DOHH2 (cell line): ENCODE data around the gene TREML4.

Experiments used
- H3F3A ChIP-seq: fragments of 200-600 bp; sonication (generic), shearing (Covaris generic); 2 replicates; pipeline ENCODE4 v1.6.0; 2016; ENCODE audit warnings: antibody characterized with exemption, mild to moderate bottlenecking; ENCODE audit not compliant: control insufficient read depth, insufficient read depth
- H3K27ac ChIP-seq: fragments of 200-600 bp; sonication (generic); 2 replicates; pipeline ENCODE4 v1.5.1; 2014; ENCODE audit warnings: low read depth, mild to moderate bottlenecking, low read length, moderate library complexity
- H3K27me3 ChIP-seq: fragments of 200-600 bp; sonication (generic); 2 replicates; pipeline ENCODE4 v1.6.1; 2014; ENCODE audit warnings: mild to moderate bottlenecking, low read length, mixed read lengths; ENCODE audit not compliant: control insufficient read depth
- H3K36me3 ChIP-seq: fragments of 200-600 bp; sonication (generic); 2 replicates; pipeline ENCODE4 v1.6.1; 2014; ENCODE audit warnings: mild to moderate bottlenecking, low read length, moderate library complexity, mixed read lengths; ENCODE audit not compliant: control insufficient read depth
- H3K4me1 ChIP-seq: fragments of 200-600 bp; sonication (generic); 2 replicates; pipeline ENCODE4 v1.6.1; 2014; ENCODE audit warnings: mild to moderate bottlenecking, low read length, mixed read lengths; ENCODE audit not compliant: control insufficient read depth
- H3K4me2 ChIP-seq: fragments of 200-600 bp; sonication (generic); 2 replicates; pipeline ENCODE4 v1.6.0; 2014; ENCODE audit warnings: mild to moderate bottlenecking, low read length, moderate library complexity
- H3K4me3 ChIP-seq: fragments of 200-600 bp; sonication (generic); 2 replicates; pipeline ENCODE4 v1.5.1; 2014; ENCODE audit warnings: mild to moderate bottlenecking, low read length, mixed read lengths
- H3K79me2 ChIP-seq: fragments of 200-600 bp; sonication (generic); 2 replicates; pipeline ENCODE4 v1.6.1; 2014; ENCODE audit warnings: mild to moderate bottlenecking, low read length, mixed read lengths; ENCODE audit not compliant: control insufficient read depth
- H3K9me2 ChIP-seq: fragments of 200-600 bp; sonication (generic); replicated peaks from 2 replicates; pipeline ENCODE4 v1.6.1; 2014; ENCODE audit warnings: mild to moderate bottlenecking, low read length, mixed read lengths; ENCODE audit not compliant: control insufficient read depth
- H3K9me3 ChIP-seq: fragments of 200-600 bp; sonication (generic); 2 replicates; pipeline ENCODE4 v1.6.1; 2014; ENCODE audit warnings: antibody characterized with exemption, low read length, mixed read lengths; ENCODE audit not compliant: control insufficient read depth, insufficient read depth
- H4K20me1 ChIP-seq: fragments of 200-600 bp; sonication (generic); 2 replicates; pipeline ENCODE4 v1.6.0; 2014; ENCODE audit warnings: low read depth, mild to moderate bottlenecking, antibody characterized with exemption, low read length, moderate library complexity; ENCODE audit not compliant: control insufficient read depth, insufficient read depth
- EZH2phosphoT487 ChIP-seq: fragments of 200-600 bp; sonication (generic); IDR thresholded peaks from 2 replicates; pipeline ENCODE4 v1.6.1; 2017; ENCODE audit warnings: borderline replicate concordance, mild to moderate bottlenecking, antibody characterized with exemption, low read length, moderate library complexity, mixed read lengths
- TF ChIP-seq, protein P1 (sequence below): fragments of 200-600 bp; sonication (generic); IDR thresholded peaks from one replicate; pipeline ENCODE4 v1.5.1; 2014; ENCODE audit warnings: antibody characterized with exemption, mild to moderate bottlenecking, low read depth, low read length; ENCODE audit not compliant: poor library complexity, severe bottlenecking

Gene TREML4

DNA sequence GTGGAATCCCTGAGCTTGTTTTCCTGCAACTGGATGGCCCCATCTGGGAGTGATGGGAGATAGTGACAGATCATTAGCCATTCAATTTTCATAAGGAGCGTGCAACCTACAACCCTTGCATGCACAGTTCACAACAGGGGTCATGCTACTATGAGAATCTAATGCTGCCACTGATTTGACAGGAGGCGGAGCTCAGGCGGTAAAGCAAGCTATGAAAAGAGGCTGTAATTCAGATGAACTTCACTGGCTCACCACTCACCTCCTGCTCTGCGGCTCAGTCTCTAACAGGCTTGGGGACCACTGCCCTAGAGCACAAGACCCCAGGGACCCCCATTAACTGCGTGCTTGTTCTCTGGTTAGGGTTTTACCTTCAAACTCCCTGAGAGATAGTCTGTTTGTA lies 12.4 kb upstream of the TREML4 start:
- Histone ChIP-seq H3K4me1 (no peaks in the 10 kb centered on the region), H4K20me1 (no peaks in the 10 kb centered on the region)
- TF ChIP-seq EZH2phosphoT487 = no peak
- TF ChIP-seq, protein P1, sequence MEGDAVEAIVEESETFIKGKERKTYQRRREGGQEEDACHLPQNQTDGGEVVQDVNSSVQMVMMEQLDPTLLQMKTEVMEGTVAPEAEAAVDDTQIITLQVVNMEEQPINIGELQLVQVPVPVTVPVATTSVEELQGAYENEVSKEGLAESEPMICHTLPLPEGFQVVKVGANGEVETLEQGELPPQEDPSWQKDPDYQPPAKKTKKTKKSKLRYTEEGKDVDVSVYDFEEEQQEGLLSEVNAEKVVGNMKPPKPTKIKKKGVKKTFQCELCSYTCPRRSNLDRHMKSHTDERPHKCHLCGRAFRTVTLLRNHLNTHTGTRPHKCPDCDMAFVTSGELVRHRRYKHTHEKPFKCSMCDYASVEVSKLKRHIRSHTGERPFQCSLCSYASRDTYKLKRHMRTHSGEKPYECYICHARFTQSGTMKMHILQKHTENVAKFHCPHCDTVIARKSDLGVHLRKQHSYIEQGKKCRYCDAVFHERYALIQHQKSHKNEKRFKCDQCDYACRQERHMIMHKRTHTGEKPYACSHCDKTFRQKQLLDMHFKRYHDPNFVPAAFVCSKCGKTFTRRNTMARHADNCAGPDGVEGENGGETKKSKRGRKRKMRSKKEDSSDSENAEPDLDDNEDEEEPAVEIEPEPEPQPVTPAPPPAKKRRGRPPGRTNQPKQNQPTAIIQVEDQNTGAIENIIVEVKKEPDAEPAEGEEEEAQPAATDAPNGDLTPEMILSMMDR = no peak

DNA sequence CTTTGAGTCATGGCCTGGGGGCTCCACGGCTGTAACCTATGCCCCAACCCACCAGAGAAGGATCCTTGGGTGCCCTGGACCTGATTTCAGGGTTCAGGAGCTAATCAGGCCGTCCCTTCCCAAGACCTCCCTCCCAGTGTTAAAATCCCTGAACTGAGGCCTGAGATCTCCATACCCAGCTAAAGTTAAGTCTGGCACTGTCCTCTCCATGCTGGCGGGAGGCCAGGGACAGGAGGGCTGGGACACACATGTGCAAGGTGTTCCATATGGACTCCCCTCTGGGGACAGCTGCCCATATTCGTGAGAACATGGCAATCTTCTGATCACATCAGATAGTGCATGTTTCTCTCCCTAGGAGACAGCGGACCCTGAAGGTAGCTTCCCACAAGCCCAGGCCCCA lies 11.5 kb upstream of the TREML4 start:
- Histone ChIP-seq H3K9me3 (peaks cover 7% of the 10 kb centered on the region), H3K27ac (no peak overlapping the region)

More for the DNA sequence above, 12.4 kb upstream of the TREML4 start:
- H3K9me3 ChIP-seq = peaks cover 7% of the 10 kb centered on the region
- no peaks in the 10 kb centered on the region for H3K27me3 ChIP-seq
- H3K79me2 ChIP-seq = no peaks in the 10 kb centered on the region
- H3K36me3 ChIP-seq = no peaks in the 10 kb centered on the region
- no peaks in the 10 kb centered on the region for H3F3A ChIP-seq
- H3K4me3 ChIP-seq = no peak overlapping the region
- no peaks in the 10 kb centered on the region for H3K9me2 ChIP-seq
- H3K4me2 ChIP-seq = no peak overlapping the region
- H3K27ac ChIP-seq = no peak overlapping the region

DNA sequence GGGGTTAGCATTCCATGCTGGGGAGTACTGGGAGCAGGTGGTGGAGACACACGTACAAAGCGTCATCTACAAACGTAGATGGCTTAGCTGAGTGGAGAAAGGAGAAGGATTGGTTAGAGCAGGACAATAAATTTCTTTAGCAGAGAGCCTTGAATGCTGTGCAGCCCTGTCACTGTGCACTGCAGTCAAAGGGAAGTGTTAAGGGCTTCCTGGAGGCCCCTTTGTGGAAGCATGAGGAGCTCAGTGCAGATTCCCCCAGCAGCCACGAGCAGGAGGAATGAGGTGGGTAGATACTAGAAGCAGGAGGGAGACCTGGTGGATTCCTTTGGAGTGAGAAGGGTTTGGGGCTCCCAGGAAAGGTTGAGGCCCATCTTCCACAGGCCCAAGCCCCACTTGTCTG lies 6.1 kb upstream of the TREML4 start:
- Histone ChIP-seq H3K9me3 (no peaks in the 10 kb centered on the region; the same call in 1 of the 2 replicates), H3K27ac (no peak overlapping the region), H3K4me1 (no peaks in the 10 kb centered on the region), H3K27me3 (peaks cover 2% of the 10 kb centered on the region; the same call in 1 of the 2 replicates), H3K9me2 (no peaks in the 10 kb centered on the region), H4K20me1 (no peaks in the 10 kb centered on the region), H3K79me2 (no peaks in the 10 kb centered on the region), H3F3A (no peaks in the 10 kb centered on the region), H3K4me3 (no peak overlapping the region), H3K4me2 (no peak overlapping the region), H3K36me3 (no peaks in the 10 kb centered on the region)
- TF ChIP-seq, protein P1 = no peak
- no peak for TF ChIP-seq EZH2phosphoT487

More for the DNA sequence above, 11.5 kb upstream of the TREML4 start:
- H3K4me2 ChIP-seq = no peak overlapping the region
- H3K36me3 ChIP-seq = no peaks in the 10 kb centered on the region
- TF ChIP-seq EZH2phosphoT487 = no peak
- TF ChIP-seq, protein P1 = no peak
- H3K27me3 ChIP-seq = no peaks in the 10 kb centered on the region
- no peaks in the 10 kb centered on the region for H3K9me2 ChIP-seq
- no peaks in the 10 kb centered on the region for H4K20me1 ChIP-seq
- H3K4me1 ChIP-seq = no peaks in the 10 kb centered on the region
- no peaks in the 10 kb centered on the region for H3K79me2 ChIP-seq
- no peak overlapping the region for H3K4me3 ChIP-seq
- no peaks in the 10 kb centered on the region for H3F3A ChIP-seq

GRCh38 chr6:41222513-41222912 lies 5.6 kb upstream of the TREML4 start:
- Histone ChIP-seq H3K4me3 (no peak overlapping the region), H3K79me2 (no peaks in the 10 kb centered on the region), H3K36me3 (no peaks in the 10 kb centered on the region), H3K4me2 (no peak overlapping the region), H3K27ac (no peak overlapping the region), H3K27me3 (peaks cover 2% of the 10 kb centered on the region; the same call in 1 of the 2 replicates), H4K20me1 (no peaks in the 10 kb centered on the region), H3F3A (no peaks in the 10 kb centered on the region), H3K4me1 (no peaks in the 10 kb centered on the region), H3K9me3 (no peaks in the 10 kb centered on the region; the same call in 1 of the 2 replicates), H3K9me2 (no peaks in the 10 kb centered on the region)
- TF ChIP-seq, protein P1 = no peak
- TF ChIP-seq EZH2phosphoT487 = no peak
